GM19395 (cell line): ENCODE results near the gene TOP2A.

Experiments
- ATAC-seq: cut with Tn5 transposase; IDR thresholded peaks from one replicate; pipeline ENCODE4 v1.9.1; 2021; ENCODE audit warnings: mild to moderate bottlenecking, moderate library complexity; ENCODE audit not compliant: unreplicated experiment

Gene TOP2A

GRCh38 chr17:40361063-40361924 is 56.4 kb downstream of the TOP2A start:
- ATAC-seq: no peak

- no peak for ATAC-seq
Observed at GRCh38 chr17:40360091-40360490, 57.6 kb downstream of the TOP2A start.

GRCh38 chr17:40358323-40359038 is 59.2 kb downstream of the TOP2A start:
- no peak for ATAC-seq

- ATAC-seq: no peak
Observed at GRCh38 chr17:40356990-40357881, 60.5 kb downstream of the TOP2A start.

- ATAC-seq: no peak
Observed at GRCh38 chr17:40355804-40356758, 61.6 kb downstream of the TOP2A start.

GRCh38 chr17:40355123-40355803 is 62.4 kb downstream of the TOP2A start:
- ATAC-seq: no peak

- no peak for ATAC-seq
Observed at GRCh38 chr17:40354221-40355122, 63.2 kb downstream of the TOP2A start.

GRCh38 chr17:40352779-40353394 is 64.8 kb downstream of the TOP2A start:
- ATAC-seq: no peak

GRCh38 chr17:40352237-40352778 is 65.4 kb downstream of the TOP2A start:
- no peak for ATAC-seq

GRCh38 chr17:40351359-40352236 is 66.1 kb downstream of the TOP2A start:
- no peak for ATAC-seq

- ATAC-seq: no peak
Observed at GRCh38 chr17:40350689-40351358, 66.9 kb downstream of the TOP2A start.

GRCh38 chr17:40349895-40350688 is 67.6 kb downstream of the TOP2A start:
- ATAC-seq: no peak

GRCh38 chr17:40349477-40349894 is 68.2 kb downstream of the TOP2A start:
- no peak for ATAC-seq

GRCh38 chr17:40348562-40349476 is 68.9 kb downstream of the TOP2A start:
- ATAC-seq: no peak
